Activated naive CD8-positive, alpha-beta T cell treated with anti-CD3 and anti-CD28 coated beads, Interleukin-2, amount 10 ng/mL, durations not matched to agents 7 days and 5 days (primary cell): ENCODE results near the gene SCAF1. TPM values are rescaled to one million over a fixed set of nuclear protein-coding genes. Genes with fewer than 3 reads are reported as not detected.

ENCODE experiments used
- ATAC-seq: fragments of 150-1000 bp; cut with Tn5 transposase; one replicate; pipeline ENCODE4 v1.10.0; 2021; ENCODE audit warnings: low read depth, moderate library complexity
- POLR2A ChIA-PET: fragments of 350-600 bp; sonication (Branson Sonifier 250); formaldehyde crosslinking; loops from one replicate; lab custom pipeline; 2021; ENCODE audit warnings: antibody characterized with exemption; lab: Charles Lee
- DNase-seq: peaks from one replicate; pipeline ENCODE4 v3.0.0; 2021
- H3K27ac Mint-ChIP-seq: one replicate; pipeline ENCODE4 v1.8.0; 2022; ENCODE audit warnings: mild to moderate bottlenecking, mixed read lengths
- H3K27me3 Mint-ChIP-seq: one replicate; pipeline ENCODE4 v1.8.0; 2022; ENCODE audit warnings: mild to moderate bottlenecking, moderate library complexity, mixed read lengths
- H3K36me3 Mint-ChIP-seq: one replicate; pipeline ENCODE4 v1.8.0; 2021; ENCODE audit warnings: mild to moderate bottlenecking, mixed read lengths
- H3K4me1 Mint-ChIP-seq: one replicate; pipeline ENCODE4 v1.8.0; 2021; ENCODE audit warnings: mixed read lengths
- H3K4me3 Mint-ChIP-seq: one replicate; pipeline ENCODE4 v1.8.0; 2022; ENCODE audit warnings: mild to moderate bottlenecking, moderate library complexity, mixed read lengths
- H3K9me3 Mint-ChIP-seq: one replicate; pipeline ENCODE4 v1.8.0; 2021; ENCODE audit warnings: mixed read lengths
- total RNA-seq, 2 experiments: library from RNA; stranded (reverse); gene quantifications; one replicate each; pipeline ENCODE4 v1.2.3, GENCODE V29; 2021

Gene SCAF1
- total RNA-seq, 2 experiments from 2014 or later = 64.7 to 66.9 TPM

DNA sequence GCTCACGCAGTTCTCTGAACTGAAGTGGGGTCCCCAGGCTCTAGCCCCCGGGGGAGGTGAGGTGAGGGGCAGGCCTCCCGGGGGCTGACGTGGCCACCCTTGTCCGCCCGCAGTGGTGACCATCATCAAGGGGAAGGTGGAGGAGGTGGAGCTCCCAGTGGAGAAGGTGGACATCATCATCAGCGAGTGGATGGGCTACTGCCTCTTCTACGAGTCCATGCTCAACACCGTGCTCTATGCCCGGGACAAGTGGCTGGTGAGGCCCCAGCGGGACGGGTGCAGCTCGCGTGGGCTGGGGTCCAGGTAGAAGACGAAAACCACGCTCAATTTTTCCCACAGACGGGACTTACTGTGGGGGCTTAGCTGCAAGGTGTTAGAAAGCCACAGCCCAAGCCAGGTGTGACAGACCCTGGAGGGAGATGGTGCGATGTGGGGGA is 41.8 kb downstream of the SCAF1 start:
- Mint-ChIP-seq H3K9me3 (no peaks in the 10 kb centered on the region), H3K27me3 (no peaks in the 10 kb centered on the region), H3K27ac (peak overlapping the region; percentile 64), H3K36me3 (peaks cover 7% of the 10 kb centered on the region), H3K4me3 (no peak overlapping the region), H3K4me1 (peaks cover 9% of the 10 kb centered on the region)
- POLR2A ChIA-PET = no interaction called here
- ATAC-seq (no peak), DNase-seq (no peak)

DNA sequence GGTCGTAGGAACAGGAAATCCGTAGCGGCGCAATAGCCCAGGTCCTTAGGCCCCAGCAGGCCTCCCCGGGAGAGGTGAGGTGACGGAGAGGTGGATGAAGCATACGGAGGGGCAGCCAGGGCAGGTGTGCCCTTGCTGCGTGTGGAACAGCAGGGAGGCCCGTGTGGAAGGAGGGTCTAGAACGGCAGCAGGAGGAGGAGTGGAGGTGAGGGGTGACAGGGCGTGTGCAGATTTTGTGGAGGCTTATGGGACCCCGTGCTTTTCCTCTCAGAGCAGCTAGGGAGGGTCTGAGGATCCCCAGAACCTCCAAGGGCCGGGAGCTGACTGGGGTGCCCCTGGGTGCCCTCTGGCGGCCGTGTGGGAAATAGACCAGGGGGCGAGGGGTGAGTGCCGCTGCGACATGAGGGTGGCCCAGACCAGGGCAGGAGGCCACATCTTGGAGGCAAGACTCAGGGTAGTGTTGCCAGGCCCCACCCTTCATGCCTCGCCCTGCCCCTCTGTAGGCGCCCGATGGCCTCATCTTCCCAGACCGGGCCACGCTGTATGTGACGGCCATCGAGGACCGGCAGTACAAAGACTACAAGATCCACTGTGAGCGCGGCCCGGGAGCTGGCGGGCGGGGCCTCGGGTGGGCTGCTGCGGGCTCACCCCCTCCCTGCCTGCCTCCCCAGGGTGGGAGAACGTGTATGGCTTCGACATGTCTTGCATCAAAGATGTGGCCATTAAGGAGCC is 42.4 kb downstream of the SCAF1 start:
- Mint-ChIP-seq H3K4me3 (no peak overlapping the region), H3K27ac (peak overlapping the region; percentile 64), H3K36me3 (peaks cover 9% of the 10 kb centered on the region), H3K9me3 (no peaks in the 10 kb centered on the region), H3K4me1 (peaks cover 11% of the 10 kb centered on the region), H3K27me3 (no peaks in the 10 kb centered on the region)
- ATAC-seq = no peak
- POLR2A ChIA-PET = interaction anchor here (0.7 kb wide), 1 partner anchor 8 kb away, joined by 3 read pairs; no protein-coding TSS in a partner anchor
- DNase-seq = no peak

GRCh38 chr19:49684983-49685553 is 43.1 kb downstream of the SCAF1 start:
- DNase-seq (no peak), ATAC-seq (no peak)
- H3K36me3 Mint-ChIP-seq = peaks cover 9% of the 10 kb centered on the region
- POLR2A ChIA-PET = interaction anchor here (0.7 kb wide), 1 partner anchor 9 kb away, joined by 3 read pairs; no protein-coding TSS in a partner anchor
- no peaks in the 10 kb centered on the region for H3K27me3 Mint-ChIP-seq
- H3K4me1 Mint-ChIP-seq = peaks cover 10% of the 10 kb centered on the region
- no peak overlapping the region for H3K27ac Mint-ChIP-seq
- no peak overlapping the region for H3K4me3 Mint-ChIP-seq
- H3K9me3 Mint-ChIP-seq = no peaks in the 10 kb centered on the region

GRCh38 chr19:49685845-49686332 is 43.9 kb downstream of the SCAF1 start:
- H3K27me3 Mint-ChIP-seq = peaks cover 6% of the 10 kb centered on the region
- ATAC-seq = no peak
- peaks cover 12% of the 10 kb centered on the region for H3K36me3 Mint-ChIP-seq
- DNase-seq = no peak
- H3K4me3 Mint-ChIP-seq = no peak overlapping the region
- no peaks in the 10 kb centered on the region for H3K9me3 Mint-ChIP-seq
- peaks cover 16% of the 10 kb centered on the region for H3K4me1 Mint-ChIP-seq
- POLR2A ChIA-PET = no interaction called here
- H3K27ac Mint-ChIP-seq = no peak overlapping the region

- H3K4me3 Mint-ChIP-seq = no peak overlapping the region
- peaks cover 19% of the 10 kb centered on the region for H3K4me1 Mint-ChIP-seq
- POLR2A ChIA-PET = no interaction called here
- peaks cover 13% of the 10 kb centered on the region for H3K27me3 Mint-ChIP-seq
- H3K36me3 Mint-ChIP-seq = peaks cover 12% of the 10 kb centered on the region
- no peaks in the 10 kb centered on the region for H3K9me3 Mint-ChIP-seq
- DNase-seq = no peak
- no peak overlapping the region for H3K27ac Mint-ChIP-seq
- no peak for ATAC-seq
These were observed 44.6 kb downstream of the SCAF1 start for GRCh38 chr19:49686503-49687088.

DNA sequence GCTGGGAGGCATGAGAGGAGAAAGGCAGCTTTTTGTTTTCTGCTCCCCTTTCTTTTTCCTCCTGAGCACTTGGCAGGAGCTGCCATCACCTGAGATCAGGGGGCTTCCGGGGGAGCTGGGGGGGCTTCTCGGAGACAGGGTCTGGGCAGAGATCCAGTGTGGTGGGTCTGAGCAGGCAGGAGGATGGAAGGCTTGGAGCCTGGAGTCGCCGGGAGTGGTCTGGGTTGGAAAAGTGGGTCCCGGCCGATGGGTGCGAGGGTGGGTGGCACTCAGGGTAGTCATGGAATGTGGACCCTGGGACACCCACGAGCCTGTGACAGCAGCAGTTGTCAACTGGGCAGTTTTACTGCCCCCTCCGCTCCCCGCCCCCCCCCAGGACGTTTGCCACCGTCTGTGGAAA is 45.1 kb downstream of the SCAF1 start:
- Mint-ChIP-seq H3K36me3 (peaks cover 12% of the 10 kb centered on the region), H3K27me3 (peaks cover 18% of the 10 kb centered on the region), H3K27ac (no peak overlapping the region), H3K4me1 (peaks cover 19% of the 10 kb centered on the region), H3K9me3 (no peaks in the 10 kb centered on the region), H3K4me3 (no peak overlapping the region)
- DNase-seq (no peak), ATAC-seq (no peak)
- POLR2A ChIA-PET = no interaction called here

DNA sequence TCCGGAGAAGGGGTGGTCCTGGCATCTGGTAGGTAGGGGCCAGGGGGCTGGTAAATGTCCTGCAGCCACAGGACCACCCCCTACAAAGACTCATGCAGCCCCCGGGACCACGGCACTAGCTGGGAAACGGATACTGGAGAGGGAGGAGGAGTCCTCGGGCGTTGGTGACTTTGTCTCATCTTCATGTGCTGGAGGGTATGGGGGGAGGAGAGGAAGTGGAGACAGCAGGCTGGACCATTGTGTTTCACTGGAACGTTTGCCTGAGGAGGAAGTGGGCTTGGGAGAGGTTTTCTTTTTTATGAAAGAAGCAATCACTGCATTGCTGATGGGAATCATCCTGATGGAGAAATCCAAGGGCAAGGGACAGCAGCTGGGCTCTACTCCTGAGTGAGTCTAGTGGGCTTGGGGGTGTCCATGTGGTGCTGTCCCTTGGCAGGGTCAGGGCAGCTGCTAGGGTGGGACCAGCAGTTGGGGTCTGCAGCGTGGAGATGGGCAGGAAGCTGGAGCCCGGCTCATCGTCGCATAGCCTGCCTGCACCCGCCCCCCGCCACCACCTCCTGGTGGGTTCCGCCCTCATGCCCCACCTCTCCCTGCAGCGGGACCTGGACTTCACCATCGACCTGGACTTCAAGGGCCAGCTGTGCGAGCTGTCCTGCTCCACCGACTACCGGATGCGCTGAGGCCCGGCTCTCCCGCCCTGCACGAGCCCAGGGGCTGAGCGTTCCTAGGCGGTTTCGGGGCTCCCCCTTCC is 45.7 kb downstream of the SCAF1 start:
- no peaks in the 10 kb centered on the region for H3K9me3 Mint-ChIP-seq
- DNase-seq (no peak), ATAC-seq (no peak)
- peaks cover 19% of the 10 kb centered on the region for H3K4me1 Mint-ChIP-seq
- H3K27ac Mint-ChIP-seq = no peak overlapping the region
- POLR2A ChIA-PET = no interaction called here
- peaks cover 18% of the 10 kb centered on the region for H3K27me3 Mint-ChIP-seq
- H3K4me3 Mint-ChIP-seq = no peak overlapping the region
- H3K36me3 Mint-ChIP-seq = peaks cover 8% of the 10 kb centered on the region

- no peaks in the 10 kb centered on the region for H3K9me3 Mint-ChIP-seq
- POLR2A ChIA-PET = interaction anchor here (1.3 kb wide), 1 partner anchor 125 kb away, joined by 3 read pairs; the partner anchor contains the start of gene FUZ
- ATAC-seq (no peak), DNase-seq (no peak)
- H3K36me3 Mint-ChIP-seq = peaks cover 8% of the 10 kb centered on the region
- no peak overlapping the region for H3K4me3 Mint-ChIP-seq
- H3K27me3 Mint-ChIP-seq = peaks cover 19% of the 10 kb centered on the region
- no peak overlapping the region for H3K27ac Mint-ChIP-seq
- peaks cover 19% of the 10 kb centered on the region for H3K4me1 Mint-ChIP-seq
These were observed 46.6 kb downstream of the SCAF1 start for GRCh38 chr19:49688531-49689132.

- Mint-ChIP-seq H3K4me1 (peaks cover 19% of the 10 kb centered on the region), H3K4me3 (peak within 1 kb of the TSS; percentile 82), H3K27ac (peak within 1 kb of the TSS; percentile 65), H3K27me3 (peaks cover 19% of the 10 kb centered on the region), H3K36me3 (peaks cover 7% of the 10 kb centered on the region), H3K9me3 (no peaks in the 10 kb centered on the region)
- peak; percentile 66 for DNase-seq
- ATAC-seq = peak; percentile 53
- POLR2A ChIA-PET = interaction anchor here (0.5 to 1.3 kb wide), 2 partner anchors 9 to 124 kb away, joined by 3 to 4 read pairs; partner anchors contain the start of gene FUZ
These were observed 47.4 kb downstream of the SCAF1 start, which contains the start of gene ADM5 for GRCh38 chr19:49689133-49690078. Gene ADM5 (plus strand): TSS chr19:49689594. CDS start chr19:49689838, 244 bp downstream.

DNA sequence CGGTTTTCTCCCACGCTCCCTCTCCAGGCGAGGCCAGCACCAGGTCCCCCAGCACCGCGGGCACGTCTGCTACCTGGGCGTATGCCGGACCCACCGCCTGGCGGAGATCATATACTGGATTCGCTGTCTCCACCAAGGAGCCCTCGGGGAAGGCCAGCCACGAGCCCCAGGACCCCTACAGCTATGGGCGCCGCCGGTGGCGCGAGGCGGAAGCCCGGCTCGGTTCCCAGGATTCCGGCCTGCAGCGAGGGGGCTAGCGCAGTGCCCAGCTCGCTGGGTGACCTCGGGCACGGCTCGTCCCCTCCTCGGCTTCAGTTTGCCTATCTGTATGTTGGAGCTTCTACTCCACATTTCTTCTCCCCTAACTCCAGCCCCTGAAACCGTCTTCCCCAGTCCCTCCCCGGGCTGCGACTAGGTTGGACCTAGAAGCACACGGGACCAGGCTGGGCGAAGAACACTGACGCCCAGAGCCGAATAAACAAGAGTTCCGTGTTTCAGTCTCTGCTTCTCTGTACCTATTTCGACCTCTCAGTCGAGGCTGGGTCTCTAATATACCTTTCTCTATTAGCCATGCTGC is 48.2 kb downstream of the SCAF1 start:
- H3K27ac Mint-ChIP-seq = peak overlapping the region; percentile 65
- POLR2A ChIA-PET = interaction anchor here (0.5 kb wide), 2 partner anchors 10 to 245 kb away, joined by 4 to 5 read pairs; no protein-coding TSS in a partner anchor
- H3K4me1 Mint-ChIP-seq = peaks cover 19% of the 10 kb centered on the region
- H3K27me3 Mint-ChIP-seq = peaks cover 19% of the 10 kb centered on the region
- peaks cover 7% of the 10 kb centered on the region for H3K36me3 Mint-ChIP-seq
- H3K9me3 Mint-ChIP-seq = no peaks in the 10 kb centered on the region
- DNase-seq (no peak), ATAC-seq (no peak)
- peak overlapping the region; percentile 82 for H3K4me3 Mint-ChIP-seq

DNA sequence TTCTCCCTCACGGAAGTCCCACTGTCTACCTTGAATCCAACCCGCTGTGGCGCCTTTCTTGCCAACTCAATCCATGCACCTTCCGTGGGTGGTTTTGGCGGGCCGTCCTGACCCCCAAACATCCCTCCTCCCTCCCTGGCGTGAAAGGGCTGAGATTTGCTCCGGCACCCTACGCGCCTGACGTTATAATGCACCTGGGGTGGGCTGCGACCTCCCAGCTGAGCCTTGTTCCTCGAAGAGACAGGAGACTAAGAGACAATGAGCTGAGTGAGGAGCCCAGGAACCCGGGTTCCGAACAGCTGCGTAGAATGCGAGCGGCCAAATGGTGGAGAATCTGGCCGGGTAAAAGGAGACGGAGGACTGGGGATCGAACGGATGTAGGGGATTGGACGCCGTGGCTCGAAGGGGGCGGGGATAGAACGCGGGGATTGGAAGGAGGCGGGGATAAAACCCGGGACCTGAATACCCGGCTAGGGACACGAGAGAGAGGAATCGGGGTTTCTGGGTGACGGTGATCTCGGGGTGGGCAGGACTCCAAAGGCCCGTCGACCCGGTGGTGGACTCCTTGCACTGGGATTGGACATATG is 48.7 kb downstream of the SCAF1 start, which contains the start of gene CPT1C:
CPT1C (plus strand) TSS at position 461 of the 587 bp plus-strand sequence. CDS start 1,137 bp downstream, outside the sequence.
- H3K4me3 Mint-ChIP-seq = peak within 1 kb of the TSS; percentile 82
- H3K27ac Mint-ChIP-seq = peak within 1 kb of the TSS; percentile 65
- ATAC-seq (peak; percentile 45), DNase-seq (peak; percentile 58)
- POLR2A ChIA-PET = interaction anchor here (0.5 to 0.7 kb wide), 2 partner anchors 40 to 245 kb away, joined by 3 to 5 read pairs; no protein-coding TSS in a partner anchor
- peaks cover 6% of the 10 kb centered on the region for H3K36me3 Mint-ChIP-seq
- peaks cover 19% of the 10 kb centered on the region for H3K27me3 Mint-ChIP-seq
- no peaks in the 10 kb centered on the region for H3K9me3 Mint-ChIP-seq
- peaks cover 19% of the 10 kb centered on the region for H3K4me1 Mint-ChIP-seq
